Activated T-cell treated with anti-CD3 and anti-CD28 coated beads, Interleukin-2, amount 50 U/mL, for 1 hour (primary cell): Measurements from ENCODE around the gene SYNCRIP.
"Not testable (repeated sequence)": the region's sequence is repeated elsewhere in the genome, so short reads cannot be mapped to it uniquely, and the experiment has no call there.

Experiments
- DNase-seq: peaks from one replicate; pipeline ENCODE4 v3.0.0-alpha.2; 2020

The SYNCRIP gene

GRCh38 chr6:85593438-85594196, 49.1 kb downstream of the SYNCRIP start, which contains the start of gene SNX14:
SNX14 (minus strand) TSS chr6:85593858; CDS start chr6:85593718, 140 bp downstream.
- DNase-seq, result peak; percentile 77

- no peak for DNase-seq
Observed at GRCh38 chr6:85592033-85592432, 50.7 kb downstream of the SYNCRIP start.

- no peak for DNase-seq
Observed at GRCh38 chr6:85591207-85591606, 51.5 kb downstream of the SYNCRIP start.

GRCh38 chr6:85585741-85586140, 56.9 kb downstream of the SYNCRIP start:
- no peak for DNase-seq

GRCh38 chr6:85582832-85583231, 59.9 kb downstream of the SYNCRIP start:
- not testable (repeated sequence) for DNase-seq

- DNase-seq, result no peak
Observed at GRCh38 chr6:85581572-85581971, 61.1 kb downstream of the SYNCRIP start.

- DNase-seq, result no peak
Observed at GRCh38 chr6:85580878-85581267, 61.8 kb downstream of the SYNCRIP start.

GRCh38 chr6:85580118-85580877, 62.4 kb downstream of the SYNCRIP start:
- DNase-seq, result no peak

GRCh38 chr6:85579581-85579980, 63.1 kb downstream of the SYNCRIP start:
- DNase-seq, result no peak

GRCh38 chr6:85576476-85576875, 66.2 kb downstream of the SYNCRIP start:
- DNase-seq, result no peak

- DNase-seq, result no peak
Observed at GRCh38 chr6:85574932-85575598, 67.6 kb downstream of the SYNCRIP start.

GRCh38 chr6:85569323-85569722, 73.4 kb downstream of the SYNCRIP start:
- no peak for DNase-seq

GRCh38 chr6:85568411-85568810, 74.3 kb downstream of the SYNCRIP start:
- DNase-seq, result no peak

- DNase-seq, result no peak
Observed at GRCh38 chr6:85565736-85566135, 77.0 kb downstream of the SYNCRIP start.

GRCh38 chr6:85564223-85564622, 78.5 kb downstream of the SYNCRIP start:
- DNase-seq, result not testable (repeated sequence)
